AG04450 (cell line): Measurements from ENCODE around the gene PDE4C. TPM values are rescaled to one million over a fixed set of nuclear protein-coding genes. Genes with fewer than 3 reads are reported as not detected.

Experiments
- CTCF ChIA-PET: fragments of 300-600, 350-600 bp; formaldehyde crosslinking; extraction: SDS; loops from one replicate; lab custom pipeline; 2022; ENCODE audit warnings: antibody characterized with exemption, inconsistent platforms; lab: Charles Lee
- POLR2A ChIA-PET: fragments of 350-600 bp; formaldehyde crosslinking; extraction: SDS; loops from one replicate; lab custom pipeline; 2021; ENCODE audit warnings: antibody characterized with exemption, inconsistent platforms; lab: Yijun Ruan, JAX
- DNase-seq: peaks from one replicate; pipeline ENCODE4 v3.0.0-alpha.2; 2011; ENCODE audit warnings: low read depth, low spot score
- H3K27ac ChIP-seq: one replicate; pipeline ENCODE4 v1.5.1; 2012; ENCODE audit warnings: low read depth, low read length, control low read depth
- H3K27me3 ChIP-seq: one replicate; pipeline ENCODE4 v1.6.0; 2012; ENCODE audit warnings: low read length; ENCODE audit not compliant: control insufficient read depth, insufficient read depth
- H3K4me3 ChIP-seq: 2 replicates; pipeline ENCODE4 v1.5.1; 2011; ENCODE audit warnings: mild to moderate bottlenecking, low read depth, low read length, control low read depth
- H3K9me3 ChIP-seq: 2 replicates; pipeline ENCODE4 v1.5.1; 2012; ENCODE audit warnings: low read length; ENCODE audit not compliant: control insufficient read depth, insufficient read depth
- CTCF ChIP-seq: IDR thresholded peaks from 2 replicates; pipeline ENCODE4 v1.5.1; 2011; ENCODE audit warnings: low read depth, low read length, control low read depth, inconsistent platforms
- polyA plus RNA-seq: library from polyadenylated mRNA; depleted of rRNA; stranded (reverse); fragments of >200 nt; gene quantifications from 2 replicates; pipeline ENCODE4 v1.2.3, GENCODE V29; 2011

The PDE4C gene
- polyA plus RNA-seq, 1 experiment = 0.46 TPM

GRCh38 chr19:18257503-18258470 is 31.5 kb upstream of the PDE4C start:
- H3K27ac ChIP-seq = no peak overlapping the region
- CTCF ChIA-PET = interaction anchor here (0.6 kb wide), 1 partner anchor 50 kb away, joined by 3 read pairs; no protein-coding TSS in a partner anchor
- DNase-seq = no peak
- H3K9me3 ChIP-seq = no peaks in the 10 kb centered on the region; the same call in 1 of the 2 replicates
- TF ChIP-seq CTCF = no peak
- H3K4me3 ChIP-seq = no peak overlapping the region
- POLR2A ChIA-PET = no interaction called here
- peaks cover 21% of the 10 kb centered on the region for H3K27me3 ChIP-seq

- POLR2A ChIA-PET = interaction anchor here (0.6 kb wide), 1 partner anchor 59 kb away, joined by 3 read pairs; no protein-coding TSS in a partner anchor
Observed at GRCh38 chr19:18254546-18255503, 28.6 kb upstream of the PDE4C start.

GRCh38 chr19:18253716-18254115 is 27.5 kb upstream of the PDE4C start:
- H3K9me3 ChIP-seq = peaks cover 5% of the 10 kb centered on the region; the same call in 1 of the 2 replicates
- H3K4me3 ChIP-seq = no peak overlapping the region
- POLR2A ChIA-PET = interaction anchor here (1.2 kb wide), 1 partner anchor 59 kb away, joined by 3 read pairs; no protein-coding TSS in a partner anchor
- CTCF ChIA-PET = interaction anchor here (1.1 to 6.9 kb wide), 11 partner anchors 13 to 157 kb away, joined by 4 to 99 read pairs (median 13); partner anchors contain the start of genes MPV17L2 and RAB3A
- TF ChIP-seq CTCF = no peak
- DNase-seq = no peak
- H3K27me3 ChIP-seq = peaks cover 21% of the 10 kb centered on the region
- no peak overlapping the region for H3K27ac ChIP-seq

More at GRCh38 chr19:18254546-18255503, 28.6 kb upstream of the PDE4C start:
- CTCF ChIA-PET = interaction anchor here (0.5 to 6.9 kb wide), 9 partner anchors 17 to 156 kb away, joined by 3 to 99 read pairs (median 5); partner anchors contain the start of gene MPV17L2
- no peak for DNase-seq
- Histone ChIP-seq H3K9me3 (peaks cover 5% of the 10 kb centered on the region; the same call in 1 of the 2 replicates), H3K27me3 (peaks cover 21% of the 10 kb centered on the region), H3K4me3 (no peak overlapping the region), H3K27ac (no peak overlapping the region)
- TF ChIP-seq CTCF = no peak

- no peak overlapping the region for H3K4me3 ChIP-seq
- no peak for DNase-seq
- CTCF ChIA-PET = interaction anchor here (1.1 to 6.9 kb wide), 15 partner anchors 12 to 160 kb away, joined by 3 to 99 read pairs (median 12); partner anchors contain the start of genes MPV17L2 and RAB3A
- TF ChIP-seq CTCF = no peak
- POLR2A ChIA-PET = interaction anchor here (0.5 to 1.6 kb wide), 3 partner anchors 48 to 160 kb away, joined by 3 to 6 read pairs (median 5); no protein-coding TSS in a partner anchor
- H3K27me3 ChIP-seq = peaks cover 21% of the 10 kb centered on the region
- H3K27ac ChIP-seq = no peak overlapping the region
- peaks cover 5% of the 10 kb centered on the region; the same call in 1 of the 2 replicates for H3K9me3 ChIP-seq
Observed at GRCh38 chr19:18253130-18253529, 26.9 kb upstream of the PDE4C start.
